ENCODE measurements around the gene EPB41L3.

DNA sequence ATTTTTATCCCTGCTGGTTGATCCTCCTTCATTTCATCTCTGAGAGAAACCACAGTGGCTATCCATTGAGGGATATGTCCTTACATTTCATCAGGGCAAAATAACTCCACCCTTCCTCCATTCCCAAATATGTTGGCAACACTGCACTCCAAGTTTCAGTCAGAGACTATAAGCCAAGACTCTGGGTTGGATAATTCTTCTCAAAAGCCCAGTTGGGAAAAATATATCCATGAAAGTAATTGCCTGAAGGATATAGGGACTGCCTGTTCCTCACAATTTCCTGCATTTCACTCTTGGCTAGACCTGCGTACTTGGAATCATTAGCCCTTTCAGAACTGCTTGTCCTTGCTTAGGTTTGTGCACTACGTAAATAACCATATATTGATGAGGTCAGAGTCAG, 27.9 kb upstream of the EPB41L3 start:
- no peak for TF ChIP-seq EZH2 (IDR thresholded peaks at IDR 0.05; ENCODE audit: low read length)
- TF ChIP-seq, protein P1, sequence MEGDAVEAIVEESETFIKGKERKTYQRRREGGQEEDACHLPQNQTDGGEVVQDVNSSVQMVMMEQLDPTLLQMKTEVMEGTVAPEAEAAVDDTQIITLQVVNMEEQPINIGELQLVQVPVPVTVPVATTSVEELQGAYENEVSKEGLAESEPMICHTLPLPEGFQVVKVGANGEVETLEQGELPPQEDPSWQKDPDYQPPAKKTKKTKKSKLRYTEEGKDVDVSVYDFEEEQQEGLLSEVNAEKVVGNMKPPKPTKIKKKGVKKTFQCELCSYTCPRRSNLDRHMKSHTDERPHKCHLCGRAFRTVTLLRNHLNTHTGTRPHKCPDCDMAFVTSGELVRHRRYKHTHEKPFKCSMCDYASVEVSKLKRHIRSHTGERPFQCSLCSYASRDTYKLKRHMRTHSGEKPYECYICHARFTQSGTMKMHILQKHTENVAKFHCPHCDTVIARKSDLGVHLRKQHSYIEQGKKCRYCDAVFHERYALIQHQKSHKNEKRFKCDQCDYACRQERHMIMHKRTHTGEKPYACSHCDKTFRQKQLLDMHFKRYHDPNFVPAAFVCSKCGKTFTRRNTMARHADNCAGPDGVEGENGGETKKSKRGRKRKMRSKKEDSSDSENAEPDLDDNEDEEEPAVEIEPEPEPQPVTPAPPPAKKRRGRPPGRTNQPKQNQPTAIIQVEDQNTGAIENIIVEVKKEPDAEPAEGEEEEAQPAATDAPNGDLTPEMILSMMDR (optimal IDR thresholded peaks at IDR 0.05 in 1 of 3, IDR thresholded peaks at IDR 0.05 in 1 of 3, conservative IDR thresholded peaks at IDR 0.05 in 1 of 3; ENCODE audit: extremely low read depth in 1 of 3, insufficient read depth in 2 of 3, low read length in 3 of 3) = no peak

All from keratinocyte (primary cell).